Medulla oblongata (tissue), 1 donor: ENCODE measurements around the gene HPS1.

Source experiments
- DNase-seq: peaks from one replicate; pipeline ENCODE4 v3.0.0-alpha.2; 2015; ENCODE audit errors: extremely low spot score

Gene HPS1

DNA sequence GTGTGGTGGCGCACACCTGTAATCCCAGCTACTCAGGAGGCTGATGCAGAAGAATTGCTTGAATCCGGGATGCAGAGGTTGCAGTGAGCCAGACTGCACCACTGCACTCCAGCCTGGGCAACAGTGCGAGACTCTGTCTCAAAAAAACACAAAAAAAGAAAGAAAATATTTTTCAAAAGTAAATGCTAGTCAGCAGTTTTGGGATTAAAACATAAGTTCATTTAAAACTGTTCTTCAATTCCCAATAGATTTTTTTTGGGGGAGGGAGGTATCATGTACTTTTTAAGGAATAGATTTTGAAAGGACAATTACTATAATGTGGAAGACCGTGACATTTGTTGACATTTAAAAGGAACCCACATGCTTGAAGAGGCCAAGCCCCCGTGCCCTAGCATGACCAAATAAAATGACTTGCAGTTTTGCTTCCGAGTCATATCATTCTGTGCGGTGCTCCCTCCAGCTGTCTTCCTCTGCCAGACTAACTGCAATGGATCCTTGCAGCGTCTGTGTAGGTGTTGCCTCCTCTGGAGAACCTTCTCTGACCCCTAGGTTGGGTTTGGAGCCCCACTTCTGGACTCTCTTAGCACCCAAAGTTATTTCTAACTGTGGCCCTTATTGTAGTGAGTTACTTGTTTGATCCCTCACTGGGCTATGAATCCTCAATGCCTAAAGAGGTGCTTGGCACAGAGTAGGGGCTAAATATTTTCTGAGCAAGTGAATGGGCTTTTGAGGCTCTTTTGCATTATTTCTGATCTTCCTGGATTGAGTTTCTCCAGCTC lies 17.4 kb upstream of the HPS1 start:
- DNase-seq: no peak

DNA sequence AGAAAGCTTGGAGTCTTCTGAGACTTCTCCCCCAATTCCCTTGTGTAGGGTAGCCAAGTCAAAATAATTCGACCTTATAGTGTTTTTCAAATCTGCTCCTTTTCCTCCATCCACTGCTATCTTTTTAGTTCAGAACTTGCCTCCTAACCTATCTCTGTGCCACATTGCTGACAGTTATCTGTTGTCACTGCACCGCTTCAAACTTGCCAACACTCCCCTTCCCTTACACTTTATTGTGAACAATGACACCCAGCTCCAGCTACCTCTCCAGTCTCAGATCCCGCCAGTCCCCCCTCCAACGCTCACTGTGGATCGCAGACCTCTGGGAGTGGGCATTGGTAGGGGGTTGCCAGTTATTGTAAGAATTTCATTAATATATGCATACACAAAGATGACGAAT lies 16.3 kb upstream of the HPS1 start:
- DNase-seq: no peak

DNA sequence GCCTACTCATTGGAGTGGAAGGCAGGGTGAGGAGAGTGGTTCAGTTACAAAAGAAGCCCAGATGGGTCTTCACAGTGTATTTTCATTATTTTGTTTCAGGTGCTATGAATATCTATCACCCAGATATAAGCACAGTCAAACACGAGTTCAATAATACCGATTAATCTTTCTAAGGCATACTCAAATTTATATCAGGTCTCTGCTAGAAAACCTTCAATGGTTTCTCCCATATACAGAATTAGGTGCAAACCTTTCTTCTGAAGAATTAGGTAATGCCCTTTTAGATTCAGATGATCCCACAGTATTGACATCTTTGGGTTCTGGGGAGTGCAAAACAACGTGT lies 14.7 kb upstream of the HPS1 start:
- DNase-seq: no peak

DNA sequence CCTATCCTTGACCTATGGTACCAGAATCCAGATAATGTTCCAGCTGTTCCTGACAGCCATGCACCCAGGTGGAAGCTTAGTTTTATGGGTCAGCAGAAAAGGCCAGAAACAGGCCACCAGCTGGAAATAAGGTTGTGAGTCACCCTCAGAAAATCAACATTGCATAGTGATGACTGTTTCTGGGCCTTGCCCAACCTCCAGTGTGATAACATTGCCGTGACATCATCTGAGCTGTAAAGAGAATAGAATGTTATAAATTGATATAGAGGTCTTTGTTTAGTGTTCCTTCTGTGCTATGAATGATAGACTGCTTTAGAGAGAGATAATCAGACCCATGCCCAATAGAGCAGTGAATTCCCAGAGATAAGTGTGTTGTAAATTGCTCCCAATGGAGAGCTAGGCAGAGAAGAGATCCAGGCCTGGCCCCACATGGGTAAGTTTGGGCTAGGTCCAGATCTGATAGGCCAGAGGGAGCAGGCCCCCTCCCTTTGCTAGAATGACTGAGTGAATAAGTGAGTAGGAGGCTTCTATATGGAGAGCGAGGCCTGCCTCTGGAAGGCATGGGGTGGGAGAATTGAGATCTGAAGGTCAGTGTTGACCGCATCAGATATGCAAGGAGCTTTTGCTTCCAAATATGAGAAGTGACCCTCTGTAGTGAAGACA lies 14.2 kb upstream of the HPS1 start:
- no peak for DNase-seq

DNA sequence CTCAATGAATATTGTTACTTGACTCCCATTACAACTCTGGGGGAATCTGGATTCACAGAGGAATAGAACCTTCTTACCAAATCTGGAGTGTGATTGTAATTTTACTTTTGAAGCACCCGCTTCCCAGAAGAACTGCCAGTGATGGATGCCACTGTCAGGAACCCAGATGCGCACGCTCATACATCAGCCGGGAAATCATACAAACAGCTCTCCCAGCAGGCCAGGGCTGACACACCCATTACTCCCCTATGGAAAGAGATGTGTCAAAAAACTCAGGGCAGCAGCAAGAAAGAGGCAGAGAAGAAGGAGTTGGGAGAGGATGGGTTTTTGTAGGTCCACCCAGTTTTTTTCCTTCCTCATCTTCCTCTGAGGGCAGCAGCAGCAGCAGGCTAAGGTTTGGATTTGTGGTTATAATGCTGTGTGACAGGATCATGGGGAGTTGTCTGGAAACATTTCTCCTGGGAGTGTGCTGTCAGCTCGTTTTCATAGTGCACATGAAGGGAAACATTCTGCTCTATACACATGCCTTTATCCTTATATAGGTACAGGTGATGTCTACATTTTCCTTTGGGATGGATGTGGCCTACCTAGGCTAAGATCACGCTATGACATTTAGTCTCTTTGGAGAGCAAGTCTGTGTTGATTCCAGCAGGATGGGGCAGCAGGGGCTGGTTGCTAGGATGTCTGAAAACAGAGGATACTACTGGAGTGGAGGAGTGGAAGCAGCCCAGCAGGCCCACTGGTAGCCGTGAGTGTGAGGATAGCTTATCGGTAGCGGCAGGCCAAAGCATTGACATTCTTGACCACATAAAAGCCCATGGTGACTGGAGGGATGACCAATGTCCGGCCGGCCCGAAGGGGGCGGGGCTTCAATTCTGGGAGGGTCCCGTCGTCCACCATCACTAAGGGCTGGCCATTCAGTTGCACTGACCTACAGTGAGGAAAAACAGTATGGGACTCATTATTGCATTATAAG lies 12.4 kb upstream of the HPS1 start:
- DNase-seq: no peak

DNA sequence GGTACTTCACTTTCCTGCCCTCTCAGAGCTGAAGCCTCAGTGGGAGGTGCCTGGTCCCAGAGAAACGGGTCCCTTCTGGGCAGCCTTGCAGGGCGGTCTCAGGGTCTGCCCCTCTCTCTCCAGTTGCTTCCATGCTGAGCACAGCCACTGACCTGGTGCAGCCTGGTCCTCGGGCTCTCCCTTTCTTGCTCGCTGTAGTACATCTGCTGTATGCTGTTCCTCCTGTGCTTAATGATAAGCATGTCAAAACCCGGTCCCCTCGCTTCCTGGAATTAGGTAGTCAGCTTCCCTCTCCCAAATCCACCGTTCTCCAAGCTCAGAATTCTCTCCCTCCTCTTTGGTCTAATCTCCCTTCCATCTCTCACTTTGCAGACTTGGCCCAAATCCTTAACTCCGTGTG lies 11.0 kb upstream of the HPS1 start:
- no peak for DNase-seq

DNA sequence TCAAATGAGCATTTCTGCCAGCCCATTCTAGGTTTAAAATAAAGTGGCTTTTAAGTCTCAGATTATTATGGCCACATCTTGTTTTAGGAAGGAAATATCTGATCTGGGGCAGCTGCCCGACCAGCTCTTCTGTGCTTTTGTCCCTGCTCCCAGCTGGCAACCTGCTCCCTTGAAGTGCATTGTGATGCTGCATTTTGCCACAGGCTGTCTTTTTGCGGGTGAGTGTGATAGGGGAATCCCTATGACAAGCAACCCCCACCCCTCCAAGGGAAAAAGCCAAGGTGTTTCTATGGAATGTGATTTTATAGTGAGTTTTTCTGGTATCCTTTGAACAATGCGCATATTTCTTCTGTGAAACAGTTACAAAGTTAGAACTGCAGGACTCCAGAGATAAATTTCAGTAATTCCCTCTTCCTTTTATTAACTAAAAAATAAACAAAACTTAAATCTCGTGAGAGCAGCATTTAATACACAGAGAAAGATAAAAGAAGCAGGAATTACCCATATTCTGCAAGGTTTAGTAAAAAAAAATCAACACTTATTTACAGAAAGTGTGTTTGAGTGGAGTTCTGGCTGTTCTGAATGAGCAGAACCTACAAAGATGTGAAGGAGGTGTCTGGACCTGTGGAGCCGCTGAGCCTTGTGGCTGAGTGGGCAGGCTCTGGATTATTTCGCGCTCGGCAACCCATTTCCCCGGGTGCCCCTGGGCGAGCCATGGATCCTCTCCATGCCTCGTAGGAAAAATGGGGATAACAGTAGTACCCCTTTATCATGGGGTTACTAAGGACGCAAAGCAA lies 10.1 kb upstream of the HPS1 start:
- no peak for DNase-seq

DNA sequence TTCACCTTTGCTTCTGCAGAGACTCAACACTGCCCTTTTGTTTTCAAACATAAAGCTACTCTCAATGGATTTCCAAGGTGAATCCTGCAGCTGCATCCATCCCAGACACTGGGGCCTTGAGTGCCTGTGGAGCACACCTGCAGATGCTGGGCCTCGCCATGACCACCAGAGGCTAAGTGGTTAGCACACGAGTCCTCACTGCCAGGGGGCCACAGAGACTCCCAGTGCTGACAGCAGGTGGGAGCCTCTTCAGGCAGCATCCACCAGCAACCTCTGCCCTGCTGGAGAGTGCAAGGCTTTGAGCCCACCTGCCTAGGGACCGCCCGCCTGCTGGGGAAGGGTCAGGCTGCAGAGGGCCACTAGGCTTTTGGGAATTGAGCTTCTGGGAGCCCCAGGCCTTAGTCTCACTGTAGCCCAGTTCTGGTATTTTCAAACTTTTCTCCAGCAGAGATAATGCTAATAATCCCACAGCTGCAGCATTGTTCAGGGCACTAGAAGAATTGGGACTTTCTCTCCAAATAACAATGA lies 9.4 kb upstream of the HPS1 start:
- no peak for DNase-seq

DNA sequence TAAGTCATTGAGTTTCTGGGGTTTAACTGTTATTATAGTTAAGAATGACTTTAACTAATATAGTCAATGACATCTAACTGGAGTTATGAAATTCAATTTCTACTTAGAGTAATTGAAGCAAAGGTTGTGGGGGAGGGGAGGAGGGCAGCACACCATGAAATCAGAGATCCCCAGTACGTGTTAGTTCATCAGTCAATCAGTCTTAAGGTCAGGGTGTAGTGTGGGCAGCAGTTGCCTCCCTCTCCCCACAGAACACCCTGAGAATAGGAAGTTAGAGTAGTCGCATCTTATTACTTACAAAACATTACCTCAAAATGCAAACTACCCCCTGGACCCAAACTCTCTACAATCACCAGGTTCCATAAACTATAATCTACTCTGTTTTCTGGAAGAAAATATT lies 7.0 kb upstream of the HPS1 start:
- DNase-seq: no peak

DNA sequence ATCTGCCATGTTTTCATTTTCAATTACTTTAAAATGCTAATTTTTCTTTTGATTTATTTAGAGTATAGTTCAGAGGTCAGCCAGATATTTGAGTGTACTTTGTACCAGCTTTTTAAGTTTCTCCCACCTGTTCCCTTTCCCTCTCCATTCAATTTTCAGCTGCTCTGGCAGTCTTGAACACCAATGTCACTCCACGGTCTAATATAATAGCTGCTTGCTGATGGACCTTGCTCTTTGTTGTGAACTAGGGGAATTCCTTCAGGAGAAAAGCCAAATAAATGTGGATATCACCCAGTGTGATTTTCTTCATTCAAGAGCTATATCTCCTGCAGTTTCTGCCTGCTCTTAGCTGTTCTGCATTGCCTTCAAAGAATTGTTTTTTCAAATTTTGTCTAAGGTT lies 3.9 kb upstream of the HPS1 start:
- no peak for DNase-seq

DNA sequence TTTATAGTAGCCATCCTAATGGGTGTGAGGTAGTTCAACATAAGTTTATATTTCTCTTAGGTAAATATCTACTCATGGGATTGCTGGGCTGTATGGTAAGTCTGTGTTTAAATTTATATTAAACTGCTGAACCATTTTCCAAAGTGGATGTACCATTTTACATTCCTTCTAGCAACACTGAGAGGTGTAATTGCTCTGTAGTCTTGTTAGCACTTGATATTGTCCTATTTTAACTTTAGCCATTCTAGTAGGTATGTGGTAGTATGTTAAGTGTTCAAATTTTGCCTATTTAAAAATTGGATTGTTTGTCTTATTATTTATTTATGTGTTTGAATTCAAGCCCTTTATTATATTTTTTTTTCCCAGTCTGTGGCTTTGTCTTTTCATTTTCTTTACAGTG lies 2.6 kb upstream of the HPS1 start:
- no peak for DNase-seq

DNA sequence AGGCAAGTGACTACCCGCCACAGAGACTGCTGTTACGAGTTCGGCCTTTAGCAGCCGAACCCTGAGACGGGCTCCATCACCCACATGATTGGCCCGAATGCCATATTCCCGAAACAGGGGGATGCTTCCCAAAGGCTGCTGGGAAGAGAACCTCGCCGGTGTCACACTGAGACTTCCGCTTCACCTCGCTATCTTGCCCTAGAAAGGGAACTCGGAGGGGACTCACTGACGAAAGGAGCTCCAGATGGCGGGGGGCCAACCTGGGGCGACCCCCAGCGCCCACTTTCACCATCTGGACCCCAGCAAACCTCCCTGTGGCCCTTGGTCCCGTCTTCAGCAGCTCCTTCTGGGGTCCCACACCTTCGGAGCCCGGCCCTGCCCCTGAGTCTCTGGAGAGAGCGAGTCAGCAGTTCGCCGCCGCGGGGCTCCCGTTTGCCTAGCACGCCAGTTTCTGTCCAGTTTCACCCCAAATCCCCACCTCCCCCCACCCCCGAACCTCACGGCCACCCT lies 529 bp downstream of the HPS1 start:
- DNase-seq: peak; percentile 37

DNA sequence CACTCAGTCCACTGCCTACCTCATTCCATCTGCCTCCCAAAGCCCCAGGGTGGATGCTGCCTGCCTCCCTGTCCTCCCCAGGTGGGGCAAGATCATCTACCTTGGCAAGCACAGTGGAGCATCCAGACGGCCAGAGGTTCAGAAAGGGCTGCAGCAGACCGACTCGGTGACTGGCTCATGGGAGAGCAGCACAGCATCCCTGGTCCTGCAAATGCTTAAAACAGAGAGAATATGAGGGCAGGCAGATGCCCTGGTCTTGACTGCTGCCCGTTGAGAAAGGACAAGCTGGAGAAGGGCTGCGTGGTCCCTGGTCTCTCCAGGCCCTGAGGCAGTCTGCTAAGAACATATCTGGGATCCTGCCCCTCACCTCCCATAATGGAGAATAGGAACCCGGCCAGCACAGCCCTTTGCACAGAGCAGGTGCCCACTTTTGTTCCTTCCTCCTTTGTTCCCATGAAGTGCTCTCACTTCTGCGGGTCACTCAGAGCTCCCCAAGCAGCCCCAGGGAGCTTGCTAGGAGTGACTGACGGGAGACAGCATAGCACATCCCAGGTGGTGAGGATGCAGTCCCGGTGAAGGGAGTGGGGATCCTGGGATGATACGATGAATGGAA lies 1.4 kb downstream of the HPS1 start:
- no peak for DNase-seq

DNA sequence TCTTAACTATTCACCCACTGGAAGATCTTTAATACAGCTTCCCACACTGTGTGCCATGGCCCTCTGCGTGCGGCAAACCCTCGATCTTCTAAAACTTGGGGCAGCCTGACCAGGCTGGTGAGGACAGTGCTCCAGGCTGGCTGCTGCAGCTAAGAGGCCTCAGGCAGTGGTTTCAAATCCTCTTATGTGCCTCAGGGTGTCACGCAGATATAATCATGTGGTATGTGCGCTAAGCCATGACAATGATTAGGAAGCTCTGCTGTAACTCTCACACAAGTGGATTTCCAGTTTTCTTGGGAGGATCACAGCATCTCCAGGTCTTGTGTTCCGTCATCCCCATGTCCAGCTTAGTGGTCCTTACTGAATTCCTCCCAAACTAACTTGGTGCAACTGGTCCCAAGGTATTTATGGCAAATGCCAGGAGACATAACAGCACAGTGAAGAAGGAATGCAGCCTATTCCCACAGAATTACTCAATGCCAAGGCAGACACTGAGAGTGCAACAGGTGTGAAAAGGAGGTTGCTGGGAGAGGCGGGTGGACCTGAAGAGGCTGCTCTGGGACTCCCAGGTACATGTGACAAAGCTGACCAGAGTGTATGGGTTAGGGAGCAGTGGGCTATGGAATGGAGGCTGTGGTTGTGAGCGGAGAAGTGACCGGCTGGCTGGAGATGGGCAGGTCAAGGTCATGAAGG lies 2.3 kb downstream of the HPS1 start:
- DNase-seq: peak; percentile 69

DNA sequence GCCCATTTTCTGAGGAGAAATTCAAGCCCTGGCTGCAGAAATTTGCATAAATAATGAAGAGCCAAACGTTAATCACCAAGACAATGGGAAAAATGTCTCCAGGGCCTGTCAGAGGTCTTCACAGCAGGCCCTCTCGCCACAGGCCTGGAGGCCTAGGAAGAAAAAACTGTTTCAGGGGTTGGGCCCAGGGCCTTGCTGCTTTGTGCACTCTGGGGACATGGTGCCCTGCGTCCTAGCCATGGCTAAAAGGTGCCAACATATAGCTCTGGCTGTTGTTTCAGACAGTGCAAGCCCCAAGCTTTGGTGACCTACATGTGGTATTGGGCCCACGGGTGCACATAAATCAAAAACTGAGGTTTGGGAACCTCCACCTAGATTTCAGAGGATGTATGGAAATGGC lies 8.0 kb downstream of the HPS1 start:
- no peak for DNase-seq

DNA sequence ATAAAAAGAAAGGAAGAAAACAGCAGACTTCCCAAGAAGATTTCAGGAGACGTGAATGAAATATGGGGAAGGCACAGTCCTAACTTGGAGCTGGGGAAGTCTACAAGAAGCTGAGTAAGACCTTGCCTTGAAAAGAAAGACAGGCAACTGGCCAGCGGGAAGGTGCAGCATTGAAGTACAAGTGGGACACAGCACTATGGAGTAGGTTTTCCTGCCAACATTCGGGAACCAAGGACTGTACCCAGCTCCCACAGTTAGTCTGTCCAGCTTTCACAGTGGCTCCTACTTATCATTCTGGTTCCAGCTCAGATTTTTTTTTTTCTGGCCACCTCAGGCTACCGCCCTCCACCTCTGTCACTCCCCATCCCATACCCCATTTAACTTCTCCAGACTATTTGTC lies 10.0 kb downstream of the HPS1 start:
- DNase-seq: peak; percentile 45

DNA sequence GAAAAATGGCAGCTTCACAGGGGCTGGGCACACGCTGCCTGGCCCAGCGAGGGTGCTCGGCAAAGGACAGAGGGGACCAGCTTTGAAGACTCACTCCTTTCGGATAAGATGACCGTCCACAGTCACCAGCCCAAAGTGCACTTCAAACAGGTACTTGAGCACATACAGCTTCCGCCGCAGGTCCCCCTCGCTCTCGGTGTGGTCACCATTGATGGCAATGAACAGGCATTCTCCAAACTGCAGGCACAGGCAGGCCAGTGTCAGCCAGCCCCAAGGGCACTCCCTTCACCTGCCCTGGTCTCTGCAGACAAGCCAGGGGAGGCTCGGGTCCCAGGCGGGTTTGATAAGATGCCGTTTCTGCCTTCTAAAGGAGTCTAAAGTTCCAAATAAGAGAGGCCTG lies 11.6 kb downstream of the HPS1 start:
- no peak for DNase-seq

DNA sequence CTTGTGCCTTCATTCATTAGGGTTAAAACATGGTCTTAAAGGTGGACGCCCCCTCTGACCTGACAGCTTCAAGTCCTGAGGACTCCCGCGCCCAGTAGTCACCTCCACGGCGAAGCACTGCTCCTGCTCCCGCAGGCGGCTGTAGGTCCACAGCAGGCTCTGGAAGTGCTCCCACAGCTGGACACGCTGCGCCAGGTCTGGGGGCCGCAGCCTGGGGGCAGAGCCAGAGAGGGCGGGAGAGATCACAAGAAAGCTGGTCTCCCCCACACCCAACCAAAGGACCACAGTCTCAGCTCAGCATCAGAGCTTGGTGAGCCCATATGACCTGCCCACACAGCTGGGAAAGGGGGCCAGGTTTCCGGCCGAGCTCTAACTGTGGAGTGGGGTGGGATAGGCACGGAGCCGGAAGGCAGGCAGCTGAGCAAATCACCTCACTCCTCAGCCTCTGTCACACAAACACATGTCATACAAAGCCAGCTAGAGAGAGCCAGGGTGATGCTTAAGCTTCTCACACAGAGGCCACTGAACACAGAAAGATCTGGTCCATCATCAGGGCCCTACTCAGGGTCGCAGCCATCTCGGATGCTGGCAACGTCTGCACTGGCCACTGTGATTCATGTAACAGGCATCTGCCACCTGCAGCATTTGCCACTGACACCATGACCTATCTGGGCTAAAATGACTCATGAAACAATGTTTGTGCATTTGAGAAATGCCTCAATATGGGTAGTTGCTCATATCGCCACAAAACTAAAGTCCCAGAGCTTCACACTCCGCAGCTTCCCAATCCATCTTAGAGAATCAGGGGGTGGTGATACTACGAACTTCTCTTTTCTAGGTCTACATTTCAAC lies 12.6 kb downstream of the HPS1 start:
- DNase-seq: no peak

DNA sequence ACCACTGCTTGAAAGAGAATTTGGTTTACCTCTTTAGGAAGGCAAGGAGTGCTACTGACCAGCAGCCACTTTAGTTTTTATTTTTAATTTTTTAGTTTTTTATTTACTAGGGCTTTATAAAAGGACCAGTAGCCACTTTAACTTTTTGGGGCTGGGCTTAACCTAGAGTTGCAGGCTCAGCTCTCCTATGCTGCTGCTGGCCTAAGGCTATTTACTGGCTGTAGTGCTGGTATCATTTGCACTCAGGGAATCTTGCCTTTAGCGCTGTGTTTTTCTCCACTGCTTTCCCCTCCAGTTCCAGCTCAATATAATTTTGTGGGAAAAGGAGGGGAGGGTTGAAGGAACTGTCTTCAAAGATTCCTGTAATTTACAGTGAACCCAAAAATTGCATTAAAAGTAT lies 13.4 kb downstream of the HPS1 start:
- no peak for DNase-seq
